Midbrain (tissue), 1 donor: ENCODE measurements around the gene RASAL2.
A peak's percentile ranks its signal among the peaks of the same experiment; 100 is the strongest.
"Not testable (repeated sequence)": the region's sequence is repeated elsewhere in the genome, so short reads cannot be mapped to it uniquely, and the experiment has no call there.

ENCODE experiments used
- DNase-seq: peaks from one replicate; lab custom pipeline; 2025; lab: John Stamatoyannopoulos, UW

The RASAL2 gene

GRCh38 chr1:178237121-178237520, 143.2 kb downstream of the RASAL2 start:
- DNase-seq = no peak

- no peak for DNase-seq
These were observed 145.0 kb downstream of the RASAL2 start for GRCh38 chr1:178238722-178239510.

- no peak for DNase-seq
These were observed 147.2 kb downstream of the RASAL2 start for GRCh38 chr1:178241057-178241456.

- no peak for DNase-seq
These were observed 147.9 kb downstream of the RASAL2 start for GRCh38 chr1:178241837-178242236.

GRCh38 chr1:178243119-178243518, 149.2 kb downstream of the RASAL2 start:
- no peak for DNase-seq

- no peak for DNase-seq
These were observed 150.0 kb downstream of the RASAL2 start for GRCh38 chr1:178243890-178244289.

GRCh38 chr1:178248284-178248683, 154.4 kb downstream of the RASAL2 start:
- not testable (repeated sequence) for DNase-seq

GRCh38 chr1:178253581-178253980, 159.7 kb downstream of the RASAL2 start:
- not testable (repeated sequence) for DNase-seq

GRCh38 chr1:178254433-178254832, 160.5 kb downstream of the RASAL2 start:
- DNase-seq = no peak

GRCh38 chr1:178258536-178258935, 164.6 kb downstream of the RASAL2 start:
- DNase-seq = no peak

GRCh38 chr1:178262120-178262500, 168.2 kb downstream of the RASAL2 start:
- peak; percentile 21 for DNase-seq

GRCh38 chr1:178263341-178263740, 169.4 kb downstream of the RASAL2 start:
- DNase-seq = no peak

- DNase-seq = no peak
These were observed 172.2 kb downstream of the RASAL2 start for GRCh38 chr1:178266113-178266512.

GRCh38 chr1:178266619-178267066, 172.7 kb downstream of the RASAL2 start:
- no peak for DNase-seq

GRCh38 chr1:178267646-178268094, 173.8 kb downstream of the RASAL2 start:
- no peak for DNase-seq

- DNase-seq = no peak
These were observed 177.6 kb downstream of the RASAL2 start for GRCh38 chr1:178271471-178271870.

- no peak for DNase-seq
These were observed 180.0 kb downstream of the RASAL2 start for GRCh38 chr1:178273707-178274410.

- DNase-seq = no peak
These were observed 181.1 kb downstream of the RASAL2 start for GRCh38 chr1:178275049-178275448.

GRCh38 chr1:178275553-178275952, 181.6 kb downstream of the RASAL2 start:
- DNase-seq = no peak

- DNase-seq = no peak
These were observed 184.1 kb downstream of the RASAL2 start for GRCh38 chr1:178277793-178278530.

- DNase-seq = no peak
These were observed 185.2 kb downstream of the RASAL2 start for GRCh38 chr1:178278916-178279686.

GRCh38 chr1:178282949-178283367, 189.1 kb downstream of the RASAL2 start:
- peak; percentile 30 for DNase-seq
